ENCODE results near the gene COL3A1.

COL3A1 gene

DNA sequence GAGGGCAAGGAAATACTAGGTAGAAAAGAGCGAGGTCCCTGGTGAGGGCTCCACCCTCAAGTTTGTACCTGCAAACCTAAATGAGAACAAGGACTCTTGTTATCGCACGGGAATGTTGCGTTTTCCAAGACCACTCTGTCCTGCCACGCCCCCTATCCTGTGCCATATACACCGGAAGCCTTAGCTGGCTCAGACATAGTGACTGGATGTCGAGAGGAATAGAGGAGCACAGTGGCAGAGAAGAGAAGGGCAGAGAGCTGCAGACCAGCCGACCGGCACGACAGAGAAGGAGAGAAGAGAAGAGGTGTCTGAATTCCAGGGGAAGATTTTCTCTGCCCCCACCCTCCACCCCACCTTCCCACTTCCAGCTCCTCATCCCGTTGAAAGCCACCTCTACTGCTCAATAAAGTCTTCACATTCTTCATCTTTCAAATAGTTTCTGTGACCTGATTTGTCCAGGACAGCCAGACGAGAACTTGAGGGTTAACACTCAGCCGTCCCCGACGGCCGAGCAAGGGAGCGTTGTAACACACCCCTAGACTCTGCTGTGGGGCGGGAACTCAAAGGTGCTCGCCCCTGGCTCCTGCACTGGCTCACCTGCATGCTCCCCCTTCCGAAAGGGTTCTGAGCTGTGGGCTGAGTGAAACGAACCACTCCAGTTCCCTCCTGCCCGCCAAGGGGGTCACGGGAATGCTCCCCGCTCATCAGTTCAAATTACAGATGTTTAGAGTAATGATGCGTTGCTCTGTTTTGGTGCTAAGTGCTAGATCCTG is 24.9 kb upstream of the COL3A1 start:
- ChIA-PET CTCF (no interaction called here), POLR2A (no interaction called here)
- DNase-seq (ENCODE audit: low read depth, low spot score), result no peak
- TF ChIP-seq, protein P1, sequence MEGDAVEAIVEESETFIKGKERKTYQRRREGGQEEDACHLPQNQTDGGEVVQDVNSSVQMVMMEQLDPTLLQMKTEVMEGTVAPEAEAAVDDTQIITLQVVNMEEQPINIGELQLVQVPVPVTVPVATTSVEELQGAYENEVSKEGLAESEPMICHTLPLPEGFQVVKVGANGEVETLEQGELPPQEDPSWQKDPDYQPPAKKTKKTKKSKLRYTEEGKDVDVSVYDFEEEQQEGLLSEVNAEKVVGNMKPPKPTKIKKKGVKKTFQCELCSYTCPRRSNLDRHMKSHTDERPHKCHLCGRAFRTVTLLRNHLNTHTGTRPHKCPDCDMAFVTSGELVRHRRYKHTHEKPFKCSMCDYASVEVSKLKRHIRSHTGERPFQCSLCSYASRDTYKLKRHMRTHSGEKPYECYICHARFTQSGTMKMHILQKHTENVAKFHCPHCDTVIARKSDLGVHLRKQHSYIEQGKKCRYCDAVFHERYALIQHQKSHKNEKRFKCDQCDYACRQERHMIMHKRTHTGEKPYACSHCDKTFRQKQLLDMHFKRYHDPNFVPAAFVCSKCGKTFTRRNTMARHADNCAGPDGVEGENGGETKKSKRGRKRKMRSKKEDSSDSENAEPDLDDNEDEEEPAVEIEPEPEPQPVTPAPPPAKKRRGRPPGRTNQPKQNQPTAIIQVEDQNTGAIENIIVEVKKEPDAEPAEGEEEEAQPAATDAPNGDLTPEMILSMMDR (IDR thresholded peaks at IDR 0.05; ENCODE audit: insufficient read depth, low read length, missing control alignments), result no peak
- H3K4me3 ChIP-seq (ENCODE audit: low read depth, low read length), result no peak overlapping the region

DNA sequence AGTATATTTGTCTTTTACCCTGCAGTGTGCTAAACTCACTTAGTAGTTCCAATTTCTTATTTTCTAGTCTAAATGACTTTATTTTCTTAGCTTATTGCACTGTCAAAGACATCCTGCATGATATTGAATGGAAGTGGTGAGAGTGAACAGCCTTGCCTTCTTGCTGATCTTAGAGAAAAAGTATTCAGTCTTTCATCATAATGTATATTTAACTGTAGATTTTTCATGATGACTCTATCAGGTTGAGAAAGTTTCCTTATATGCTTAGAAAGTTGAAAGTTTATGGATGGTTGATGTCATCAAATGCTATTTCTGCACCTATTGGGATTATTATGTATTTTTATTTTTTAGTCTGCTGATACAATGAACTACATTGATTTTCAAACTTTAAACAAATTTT is 21.3 kb upstream of the COL3A1 start:
- POLR2A ChIA-PET, result no interaction called here
- no peak for DNase-seq (ENCODE audit: low read depth, low spot score)
- CTCF ChIA-PET, result no interaction called here
- TF ChIP-seq, protein P1 (IDR thresholded peaks at IDR 0.05; ENCODE audit: insufficient read depth, low read length, missing control alignments), result no peak
- no peak overlapping the region for H3K4me3 ChIP-seq (ENCODE audit: low read depth, low read length)

DNA sequence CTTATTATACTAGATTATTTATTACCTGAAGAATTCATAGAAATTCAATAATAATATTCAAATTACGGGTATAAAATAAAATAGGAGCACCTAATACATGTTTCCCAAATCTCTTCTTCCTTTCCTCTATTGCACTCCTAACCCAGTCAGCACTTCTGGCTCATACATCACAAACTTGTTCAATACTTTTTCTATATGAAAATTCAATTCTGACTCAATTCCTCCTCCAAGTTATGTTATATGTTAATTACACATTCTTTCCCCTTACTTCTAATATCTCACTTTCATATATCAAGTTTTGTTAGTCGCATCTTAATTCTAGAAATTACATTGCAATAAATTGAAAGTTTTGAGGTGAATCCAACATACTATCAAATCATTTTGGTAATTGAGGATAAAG is 17.9 kb upstream of the COL3A1 start:
- TF ChIP-seq, protein P1 (IDR thresholded peaks at IDR 0.05; ENCODE audit: insufficient read depth, low read length, missing control alignments), result no peak

DNA sequence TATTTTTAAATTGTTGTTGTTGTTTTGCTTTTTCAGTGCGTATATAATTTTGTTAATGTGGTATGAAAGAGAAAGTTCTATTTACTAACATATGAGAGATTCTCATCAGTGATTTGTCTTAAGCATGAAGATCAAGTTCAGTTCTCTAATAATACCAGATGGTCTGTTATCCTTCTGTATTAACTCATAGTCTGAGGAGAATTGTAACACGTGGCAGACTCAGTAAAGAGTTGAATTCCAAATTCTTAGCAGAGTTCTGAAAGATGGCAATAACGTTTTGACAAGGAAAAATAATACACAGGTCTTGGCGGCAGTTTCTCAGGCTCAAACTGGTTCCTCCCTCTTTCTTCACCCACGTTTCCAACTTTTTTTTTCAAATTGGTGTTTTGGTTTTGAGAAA is 17.2 kb upstream of the COL3A1 start:
- CTCF ChIA-PET, result no interaction called here
- no peak overlapping the region for H3K4me3 ChIP-seq (ENCODE audit: low read depth, low read length)
- POLR2A ChIA-PET, result no interaction called here
- DNase-seq (ENCODE audit: low read depth, low spot score), result no peak
- TF ChIP-seq, protein P1 (IDR thresholded peaks at IDR 0.05; ENCODE audit: insufficient read depth, low read length, missing control alignments), result no peak

More for the DNA sequence above, 17.9 kb upstream of the COL3A1 start:
- H3K4me3 ChIP-seq (ENCODE audit: low read depth, low read length), result no peak overlapping the region
- DNase-seq (ENCODE audit: low read depth, low spot score), result no peak
- ChIA-PET CTCF (no interaction called here), POLR2A (no interaction called here)

DNA sequence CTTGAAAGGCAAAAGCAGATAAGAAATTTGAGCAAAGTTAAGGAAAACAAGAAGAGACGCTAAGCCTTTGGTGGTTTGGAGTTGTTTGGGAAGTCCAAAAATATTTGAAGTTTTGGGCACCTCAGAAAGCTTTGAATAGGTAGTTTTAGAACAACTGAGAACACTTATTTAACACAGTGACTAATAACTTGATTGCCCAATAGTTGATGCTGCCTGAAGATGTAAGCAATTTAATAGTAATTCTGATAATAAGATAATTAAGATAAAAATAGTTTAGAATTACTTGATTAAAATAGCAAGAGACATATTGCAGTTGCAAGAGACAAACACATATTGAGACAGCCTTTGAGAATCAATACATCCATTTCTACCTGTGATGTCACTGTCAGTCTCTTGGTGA is 16.5 kb upstream of the COL3A1 start:
- ChIA-PET CTCF (no interaction called here), POLR2A (no interaction called here)
- TF ChIP-seq, protein P1 (IDR thresholded peaks at IDR 0.05; ENCODE audit: insufficient read depth, low read length, missing control alignments), result no peak
- no peak for DNase-seq (ENCODE audit: low read depth, low spot score)
- H3K4me3 ChIP-seq (ENCODE audit: low read depth, low read length), result no peak overlapping the region

DNA sequence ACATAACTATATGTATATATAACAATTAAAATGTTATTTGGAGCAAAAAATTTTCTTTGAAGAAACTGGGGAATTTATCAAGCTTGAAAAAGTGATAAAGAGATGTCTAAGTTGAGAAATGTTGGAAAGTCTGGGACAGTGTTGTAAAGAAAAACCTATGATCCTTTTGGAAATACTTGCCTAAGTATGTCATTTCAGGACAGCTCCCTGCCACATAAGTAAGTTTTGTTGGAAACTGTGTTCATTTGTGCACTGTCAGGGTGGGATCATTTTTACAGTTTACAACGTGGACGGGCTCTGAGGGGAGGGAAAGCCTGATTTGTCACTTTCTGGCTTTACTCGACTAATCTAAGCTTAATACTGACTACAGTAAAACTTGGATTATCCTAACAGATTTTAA is 10.4 kb upstream of the COL3A1 start:
- ChIA-PET CTCF (interaction anchor here (1.4 kb wide), 2 partner anchors 11 to 12 kb away, joined by 3 to 5 read pairs; no protein-coding TSS in a partner anchor), POLR2A (no interaction called here)
- TF ChIP-seq, protein P1 (IDR thresholded peaks at IDR 0.05; ENCODE audit: insufficient read depth, low read length, missing control alignments), result no peak

More for the DNA sequence above, 10.4 kb upstream of the COL3A1 start:
- no peak for DNase-seq (ENCODE audit: low read depth, low spot score)
- no peak overlapping the region for H3K4me3 ChIP-seq (ENCODE audit: low read depth, low read length)
